Lower leg skin (tissue), 3 donors: Measurements from ENCODE around the gene CDK18.

Experiments
- POLR2A ChIP-seq, 2 donors: fragments of 450-650 bp; IDR thresholded peaks; one replicate each; pipeline ENCODE4 v1.6.1; 2016 to 2017; ENCODE audit warnings: antibody characterized with exemption in 2 of 2, mild to moderate bottlenecking in 1 of 2, moderate library complexity in 1 of 2
- TF ChIP-seq, protein P1 (sequence below), 3 donors: fragments of 450-650 bp; IDR thresholded peaks; one replicate each; pipeline ENCODE4 v1.5.1; 2016; ENCODE audit warnings: antibody characterized with exemption in 3 of 3, mild to moderate bottlenecking in 3 of 3, moderate library complexity in 2 of 3

DNA sequence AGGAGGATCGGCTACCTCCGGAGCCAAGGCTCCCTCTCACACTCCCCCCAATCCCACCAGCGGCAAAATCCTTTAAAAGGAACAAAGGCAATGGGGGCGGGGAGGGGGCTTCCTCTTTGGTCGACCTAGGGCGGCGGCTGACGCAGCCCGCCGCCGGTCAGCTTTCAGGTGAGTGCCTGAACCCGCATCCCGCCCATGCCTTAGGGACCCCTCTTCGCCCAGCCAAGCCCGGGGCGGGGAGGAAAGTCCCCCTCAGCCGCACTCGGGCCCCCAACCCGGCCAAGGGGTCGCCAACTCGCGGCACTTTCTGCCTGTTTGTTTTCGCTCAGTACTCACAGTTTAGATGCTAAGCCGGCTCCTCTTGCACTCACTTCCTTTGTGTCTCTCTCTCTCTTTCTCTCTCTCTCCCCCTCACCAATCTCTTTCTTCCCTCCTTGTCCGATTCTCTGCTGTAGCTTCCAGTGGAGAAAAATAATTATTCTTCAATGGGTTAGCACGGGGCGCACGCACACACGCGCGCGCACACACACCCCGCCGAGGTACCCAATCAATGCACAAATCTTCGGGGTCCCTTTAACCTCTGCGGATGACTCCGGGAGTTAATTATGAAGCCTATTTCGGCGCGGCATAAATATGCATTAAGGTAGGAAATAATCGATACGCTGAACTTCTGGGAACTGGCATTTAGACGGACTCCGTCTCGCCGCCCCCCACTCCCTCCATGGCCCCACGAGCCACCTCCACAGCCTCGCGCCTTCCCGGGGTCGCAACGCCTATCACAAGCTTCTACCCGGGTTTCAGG lies 48.7 kb upstream of the CDK18 start, which contains the start of gene BLACAT1:
- TF ChIP-seq, protein P1, sequence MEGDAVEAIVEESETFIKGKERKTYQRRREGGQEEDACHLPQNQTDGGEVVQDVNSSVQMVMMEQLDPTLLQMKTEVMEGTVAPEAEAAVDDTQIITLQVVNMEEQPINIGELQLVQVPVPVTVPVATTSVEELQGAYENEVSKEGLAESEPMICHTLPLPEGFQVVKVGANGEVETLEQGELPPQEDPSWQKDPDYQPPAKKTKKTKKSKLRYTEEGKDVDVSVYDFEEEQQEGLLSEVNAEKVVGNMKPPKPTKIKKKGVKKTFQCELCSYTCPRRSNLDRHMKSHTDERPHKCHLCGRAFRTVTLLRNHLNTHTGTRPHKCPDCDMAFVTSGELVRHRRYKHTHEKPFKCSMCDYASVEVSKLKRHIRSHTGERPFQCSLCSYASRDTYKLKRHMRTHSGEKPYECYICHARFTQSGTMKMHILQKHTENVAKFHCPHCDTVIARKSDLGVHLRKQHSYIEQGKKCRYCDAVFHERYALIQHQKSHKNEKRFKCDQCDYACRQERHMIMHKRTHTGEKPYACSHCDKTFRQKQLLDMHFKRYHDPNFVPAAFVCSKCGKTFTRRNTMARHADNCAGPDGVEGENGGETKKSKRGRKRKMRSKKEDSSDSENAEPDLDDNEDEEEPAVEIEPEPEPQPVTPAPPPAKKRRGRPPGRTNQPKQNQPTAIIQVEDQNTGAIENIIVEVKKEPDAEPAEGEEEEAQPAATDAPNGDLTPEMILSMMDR (IDR thresholded peaks at IDR 0.05) = no peak
- TF ChIP-seq POLR2A (IDR thresholded peaks at IDR 0.05) = no peak
